D721Med (cell line): Measurements from ENCODE around the gene CHST3.

Experiments
- DNase-seq: peaks from one replicate; pipeline ENCODE4 v3.0.0; 2011; ENCODE audit warnings: low spot score; ENCODE audit not compliant: insufficient read length
- FAIRE-seq: peaks from 2 replicates; lab custom pipeline; 2011; peaks lifted over from hg19 to GRCh38; lab: Jason Lieb, UNC
- CTCF ChIP-seq: IDR thresholded peaks from 2 replicates; pipeline ENCODE4 v1.5.1; 2012; ENCODE audit warnings: mild to moderate bottlenecking, control low read depth; ENCODE audit not compliant: insufficient read depth; ENCODE audit errors: missing control alignments

Gene CHST3

GRCh38 chr10:72037811-72038210 is 73.6 kb downstream of the CHST3 start:
- DNase-seq (no peak), FAIRE-seq (no peak)
- no peak for TF ChIP-seq CTCF

- TF ChIP-seq CTCF: no peak
- no peak for FAIRE-seq
- DNase-seq: no peak
These were observed 74.3 kb downstream of the CHST3 start for GRCh38 chr10:72038458-72039001.

GRCh38 chr10:72039377-72039776 is 75.2 kb downstream of the CHST3 start:
- no peak for FAIRE-seq
- no peak for TF ChIP-seq CTCF
- DNase-seq: no peak

GRCh38 chr10:72041491-72041890 is 77.3 kb downstream of the CHST3 start:
- no peak for DNase-seq
- TF ChIP-seq CTCF: no peak
- FAIRE-seq: no peak

GRCh38 chr10:72043016-72043834 is 79.0 kb downstream of the CHST3 start:
- DNase-seq (no peak), FAIRE-seq (no peak)
- no peak for TF ChIP-seq CTCF

- DNase-seq (no peak), FAIRE-seq (no peak)
- no peak for TF ChIP-seq CTCF
These were observed 80.3 kb downstream of the CHST3 start for GRCh38 chr10:72044417-72045041.
